Activated CD4-positive, alpha-beta T cell treated with anti-CD3 and anti-CD28 coated beads for 4 hours (primary cell): Measurements from ENCODE around the gene LYSMD3.

Source experiments
- DNase-seq, 2 donors: peaks; one replicate each; pipeline ENCODE4 v3.0.0-alpha.2; 2020

LYSMD3 gene

DNA sequence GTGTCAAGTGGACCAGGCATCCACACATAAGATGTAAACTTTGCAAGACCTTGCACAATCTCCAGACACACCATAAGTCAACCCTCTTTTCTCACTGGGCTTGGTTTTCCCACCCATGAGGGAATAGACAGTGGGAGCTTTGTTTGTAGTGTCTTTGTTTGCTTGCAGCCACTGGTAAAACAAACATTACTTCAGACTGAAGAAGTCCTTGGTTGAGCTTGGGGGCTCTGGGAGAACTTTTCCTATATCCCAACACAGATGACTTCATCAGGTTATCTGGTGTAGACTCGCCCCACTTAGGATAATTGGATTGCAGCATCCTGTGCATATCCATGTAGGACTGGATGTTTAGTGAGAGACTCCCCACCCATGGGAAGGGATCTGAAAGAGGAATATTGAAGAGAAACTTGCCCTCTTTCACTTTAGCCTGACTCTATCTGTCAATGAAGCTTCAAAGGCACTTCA, 17.7 kb upstream of the LYSMD3 start:
- DNase-seq = no peak

- no peak for DNase-seq
These were observed 16.9 kb upstream of the LYSMD3 start for GRCh38 chr5:90546216-90546837.

DNA sequence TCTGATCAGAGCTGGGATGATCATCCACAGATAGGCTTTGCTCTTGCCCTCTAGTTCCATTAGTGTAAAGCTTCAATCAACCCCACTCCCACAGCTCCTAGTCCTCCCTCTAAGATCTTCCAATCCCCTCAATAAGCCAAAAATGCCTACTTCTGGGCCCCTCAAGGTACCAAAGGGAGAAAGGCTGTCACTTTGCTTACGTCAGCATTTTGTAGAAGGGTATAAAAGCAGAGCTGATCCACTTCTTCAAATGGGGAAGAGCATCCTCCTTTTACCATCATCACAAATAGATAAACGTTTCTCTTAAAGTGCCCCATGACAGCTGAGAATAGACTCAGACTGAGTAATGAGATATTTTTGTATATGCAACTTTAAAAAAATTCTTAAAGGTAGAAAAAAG, 16.1 kb upstream of the LYSMD3 start:
- DNase-seq = no peak

DNA sequence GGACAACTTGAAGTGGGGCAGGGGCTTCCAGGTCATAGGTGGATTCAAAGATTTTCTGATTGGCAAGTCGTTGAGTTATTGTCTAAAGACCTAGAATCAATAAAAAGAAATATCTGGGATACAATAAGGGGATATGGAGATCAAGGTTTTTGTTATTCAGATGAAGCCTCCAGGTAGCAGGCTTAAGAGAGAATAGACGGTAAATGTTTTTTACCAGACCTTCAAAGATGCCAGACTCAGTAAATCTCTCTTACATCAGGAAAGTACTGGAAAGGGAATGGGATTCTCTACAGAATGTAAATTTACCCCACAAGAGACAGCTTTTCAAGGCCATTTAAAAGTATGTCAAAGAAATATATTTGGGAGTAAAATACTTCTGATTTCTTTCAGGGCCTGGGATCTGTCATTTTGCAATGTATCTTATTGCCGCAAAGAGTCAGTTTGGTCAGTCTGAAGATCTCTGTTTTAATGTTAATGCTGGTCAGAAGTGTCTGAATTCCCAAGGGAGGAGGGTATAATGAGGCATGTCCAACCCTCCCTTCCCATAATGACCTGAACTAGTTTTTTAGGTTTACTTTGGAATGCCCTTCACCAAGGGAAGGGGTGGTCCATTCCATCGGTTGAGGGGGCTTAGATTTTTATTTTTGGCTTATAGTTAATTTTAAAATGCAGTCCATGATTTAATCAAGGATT, 13.6 kb upstream of the LYSMD3 start:
- DNase-seq = no peak

GRCh38 chr5:90534922-90535321, 5.5 kb upstream of the LYSMD3 start:
- no peak for DNase-seq

GRCh38 chr5:90533794-90534193, 4.4 kb upstream of the LYSMD3 start:
- DNase-seq = no peak

GRCh38 chr5:90530736-90531487, 1.5 kb upstream of the LYSMD3 start:
- DNase-seq = no peak

- DNase-seq = peak; percentile 60 to 63
These were observed 724 bp upstream of the LYSMD3 start for GRCh38 chr5:90529939-90530677.

DNA sequence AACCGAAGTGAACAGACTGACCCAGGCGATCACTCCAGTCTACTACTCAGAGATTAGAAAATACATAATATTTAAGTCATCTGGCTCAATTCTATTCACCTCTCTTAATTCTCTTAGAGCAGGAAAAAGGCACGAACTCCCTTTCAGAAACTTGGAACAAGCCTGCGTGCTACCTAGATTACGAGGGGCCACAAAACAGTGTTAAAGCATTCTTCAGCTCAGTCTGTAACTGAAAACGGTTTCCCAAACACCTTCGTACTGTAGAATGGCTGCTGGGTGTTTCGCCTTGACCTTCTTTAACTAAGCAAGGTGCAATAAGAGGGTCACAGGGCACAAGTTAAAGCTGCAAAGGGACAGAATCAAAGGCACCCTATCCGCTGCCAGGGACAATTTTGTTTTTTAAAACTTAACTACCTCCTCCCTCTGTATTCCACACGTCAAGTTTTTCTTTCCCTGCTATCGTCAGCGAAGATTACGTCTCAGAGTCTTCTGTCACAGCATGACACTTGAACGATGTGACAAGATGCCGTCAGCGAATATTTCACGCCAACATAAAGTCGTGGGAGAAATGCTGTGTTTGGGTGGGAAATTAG, 687 bp downstream of the LYSMD3 start:
- no peak for DNase-seq

- no peak for DNase-seq
These were observed 10.3 kb downstream of the LYSMD3 start for GRCh38 chr5:90519081-90519480.

- DNase-seq = no peak
These were observed 10.7 kb downstream of the LYSMD3 start for GRCh38 chr5:90518661-90519060.

- DNase-seq = no peak
These were observed 14.9 kb downstream of the LYSMD3 start for GRCh38 chr5:90514520-90514919.

DNA sequence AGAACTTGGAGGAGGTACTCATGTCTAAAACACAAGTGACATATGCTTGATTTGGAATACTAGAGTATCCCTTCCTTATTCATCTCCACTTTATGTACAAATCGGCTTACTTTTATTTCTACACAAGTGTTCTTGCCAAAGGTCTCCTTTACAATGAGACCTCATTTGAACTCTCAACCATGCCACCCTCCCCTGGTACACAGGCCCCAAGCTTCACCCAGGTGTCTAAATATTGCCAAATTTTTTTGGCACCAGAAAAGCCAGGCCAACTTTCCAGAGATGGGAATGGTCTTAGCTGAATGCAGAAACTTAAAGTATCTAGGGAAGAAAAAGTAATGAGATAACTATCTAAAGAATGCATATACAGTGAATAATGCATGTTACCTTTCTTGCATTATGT, 18.9 kb downstream of the LYSMD3 start:
- no peak for DNase-seq

DNA sequence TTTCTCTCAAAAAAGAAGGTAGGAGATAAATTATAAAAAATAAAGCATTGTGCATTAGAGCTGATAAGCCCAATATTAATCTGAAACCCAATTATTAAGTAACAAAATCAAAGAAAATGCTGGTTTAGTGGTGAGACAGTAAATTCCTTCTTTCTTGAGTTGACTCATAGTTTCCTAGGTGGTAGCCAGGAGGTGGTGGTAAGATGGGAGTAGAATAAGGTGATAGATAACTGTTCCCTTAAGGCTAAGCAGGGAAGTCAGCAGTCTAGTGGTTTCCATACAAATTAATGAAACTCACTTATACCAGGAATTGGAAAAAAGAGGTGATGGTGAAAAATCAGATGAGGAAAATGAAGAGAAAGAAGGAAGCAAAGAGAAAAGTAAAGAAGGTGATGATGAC, 23.2 kb downstream of the LYSMD3 start:
- no peak for DNase-seq

DNA sequence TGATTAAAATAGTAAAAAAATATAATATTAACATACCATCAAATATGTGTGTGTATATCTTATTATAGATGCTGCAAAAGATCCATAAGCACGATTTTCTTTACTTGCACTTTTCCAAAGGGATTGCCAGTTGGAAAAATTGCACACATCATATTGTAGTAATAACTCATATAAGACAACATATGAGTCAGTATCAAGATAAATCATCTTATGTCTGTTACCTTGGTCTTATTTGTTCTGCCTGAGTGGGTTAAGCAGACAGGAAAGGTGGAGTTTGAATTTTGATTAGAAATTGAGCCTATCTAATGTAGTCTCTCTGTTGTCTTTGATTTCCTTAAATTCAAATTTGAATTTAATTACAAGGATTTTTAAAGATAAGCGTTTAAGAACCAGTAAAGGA, 24.6 kb downstream of the LYSMD3 start:
- no peak for DNase-seq

DNA sequence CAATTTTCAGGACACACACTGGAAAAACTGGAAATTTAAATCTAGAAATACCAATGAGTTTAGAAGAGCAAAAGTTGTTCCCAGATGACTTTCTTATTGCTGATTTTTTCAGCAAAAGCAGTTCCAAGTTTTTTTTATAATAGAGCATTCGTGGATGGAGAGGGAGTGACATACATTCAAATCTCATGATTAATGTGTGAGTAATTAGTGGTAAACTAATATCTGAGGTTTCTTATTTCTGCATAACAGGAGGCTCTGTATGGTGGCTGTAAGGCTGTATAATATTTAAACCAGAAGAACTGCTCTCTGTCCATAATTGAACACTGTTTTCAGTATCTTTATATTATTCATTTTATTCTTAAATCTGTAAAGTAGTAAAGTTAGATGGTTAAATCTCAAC, 25.8 kb downstream of the LYSMD3 start:
- no peak for DNase-seq

- DNase-seq = no peak
These were observed 34.2 kb downstream of the LYSMD3 start for GRCh38 chr5:90495146-90495545.

DNA sequence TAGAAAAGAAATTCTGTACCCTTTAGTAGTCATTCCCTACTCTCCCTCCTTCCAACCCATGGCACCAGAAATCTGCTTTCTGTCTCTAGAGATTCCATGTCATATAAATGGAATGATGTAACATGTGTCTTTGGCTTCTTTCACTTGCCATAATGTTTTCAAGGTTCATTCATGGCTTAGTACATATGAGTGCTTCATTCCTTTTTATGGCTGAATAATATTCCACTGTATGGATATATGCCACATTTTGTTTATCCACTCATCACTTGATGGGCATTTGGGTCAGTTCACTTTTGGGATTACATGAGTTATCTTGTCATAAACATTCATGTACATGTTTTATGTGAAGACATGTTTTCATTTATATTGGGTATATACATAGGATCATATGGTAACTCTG, 35.3 kb downstream of the LYSMD3 start:
- no peak for DNase-seq

DNA sequence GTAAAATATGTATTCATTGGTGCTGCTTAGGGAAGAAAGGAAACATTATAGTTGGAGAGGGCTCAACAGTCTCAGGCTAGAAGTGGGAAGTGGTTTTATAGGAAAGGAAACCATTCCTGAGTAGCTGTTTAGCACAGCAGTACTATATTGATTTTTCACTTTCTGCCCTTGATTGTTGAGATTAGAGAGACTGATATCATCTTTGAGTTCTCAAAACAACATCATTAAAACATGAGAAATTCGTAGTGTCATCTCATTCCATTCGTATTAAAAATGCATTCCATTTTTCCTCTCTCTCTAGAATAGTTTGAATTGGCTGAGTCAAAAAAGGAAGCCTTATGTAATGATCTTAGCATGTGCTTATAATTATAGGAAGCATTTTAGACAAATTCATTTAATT, 40.6 kb downstream of the LYSMD3 start:
- no peak for DNase-seq

DNA sequence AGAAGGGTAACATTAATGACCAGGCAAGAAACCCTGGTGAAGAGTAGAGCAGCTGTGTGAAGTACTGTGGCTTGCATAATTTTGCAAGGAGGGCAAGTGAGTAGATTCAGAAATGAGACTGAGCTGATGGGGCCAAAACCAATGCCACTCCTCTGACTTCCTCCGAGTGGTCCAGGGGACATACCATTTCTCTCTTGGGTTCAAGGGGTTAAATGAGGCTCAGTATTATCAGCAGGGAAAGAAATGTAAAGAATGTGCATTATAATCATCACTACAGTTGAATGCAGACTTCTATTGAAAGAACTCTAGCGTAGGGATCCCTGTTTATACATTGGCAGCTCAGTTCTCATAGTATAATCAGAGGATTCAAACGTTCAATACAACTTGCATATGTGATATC, 44.8 kb downstream of the LYSMD3 start:
- no peak for DNase-seq

DNA sequence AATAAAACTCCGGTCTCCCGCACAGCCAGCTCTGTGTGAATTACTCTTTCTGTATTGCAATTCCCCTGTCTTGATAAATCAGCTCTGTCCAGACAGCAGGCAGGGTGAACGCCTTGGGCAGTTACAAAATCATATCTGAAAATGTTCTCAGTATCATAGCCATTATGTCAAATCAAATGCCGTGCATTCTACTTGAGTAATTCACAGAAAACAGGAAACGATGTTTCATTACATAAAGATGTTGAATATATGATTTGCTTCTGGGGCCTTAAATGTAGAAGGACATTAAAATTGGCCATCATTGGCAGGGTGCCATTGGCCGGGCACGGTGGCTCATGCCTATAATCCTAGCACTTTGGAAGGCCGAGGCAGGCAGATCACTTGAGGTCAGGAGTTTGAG, 46.2 kb downstream of the LYSMD3 start:
- DNase-seq = no peak

- no peak for DNase-seq
These were observed 48.7 kb downstream of the LYSMD3 start for GRCh38 chr5:90480699-90481098.
